ENCODE measurements around the gene ADAMTS20. TPM values are rescaled to one million over a fixed set of nuclear protein-coding genes. Genes with fewer than 3 reads are reported as not detected.
"Not testable (repeated sequence)": the region's sequence is repeated elsewhere in the genome, so short reads cannot be mapped to it uniquely, and the experiment has no call there.

ADAMTS20 gene
- polyA plus RNA-seq, 3 donors from 2014 or later: not detected

- Mint-ChIP-seq H3K4me3 (no peak overlapping the region), H3K36me3 (no peaks in the 10 kb centered on the region), H3K9me3 (peaks cover 3 to 31% (median 12%) of the 10 kb centered on the region in 6 donors), H3K27ac (no peak overlapping the region), H3K27me3 (ENCODE audit: low read depth in 3 of 3) (no peaks in the 10 kb centered on the region), H3K4me1 (no peaks in the 10 kb centered on the region)
- DNase-seq: no peak
Measured at GRCh38 chr12:43378448-43378847, 173.6 kb downstream of the ADAMTS20 start.

GRCh38 chr12:43370263-43370662 is 181.7 kb downstream of the ADAMTS20 start:
- no peak for DNase-seq
- H3K4me3 Mint-ChIP-seq: no peak overlapping the region
- no peaks in the 10 kb centered on the region for H3K4me1 Mint-ChIP-seq
- H3K36me3 Mint-ChIP-seq: no peaks in the 10 kb centered on the region
- H3K27ac Mint-ChIP-seq: no peak overlapping the region
- peaks cover 0 to 3% (median 0%) of the 10 kb centered on the region in 3 donors for H3K27me3 Mint-ChIP-seq (ENCODE audit: low read depth in 3 of 3)
- H3K9me3 Mint-ChIP-seq: peaks cover 0 to 10% (median 4%) of the 10 kb centered on the region in 6 donors

GRCh38 chr12:43362910-43363694 is 188.9 kb downstream of the ADAMTS20 start:
- Mint-ChIP-seq H3K4me1 (no peaks in the 10 kb centered on the region), H3K9me3 (peaks cover 3 to 31% (median 15%) of the 10 kb centered on the region in 6 donors), H3K27ac (no peak overlapping the region), H3K36me3 (no peaks in the 10 kb centered on the region), H3K27me3 (ENCODE audit: low read depth in 3 of 3) (peaks cover 0 to 3% (median 0%) of the 10 kb centered on the region in 3 donors), H3K4me3 (no peak overlapping the region)
- DNase-seq: no peak

GRCh38 chr12:43361031-43361710 is 190.8 kb downstream of the ADAMTS20 start:
- no peak for DNase-seq
- Mint-ChIP-seq H3K36me3 (no peaks in the 10 kb centered on the region), H3K4me1 (no peaks in the 10 kb centered on the region), H3K4me3 (no peak overlapping the region), H3K27ac (no peak overlapping the region), H3K27me3 (ENCODE audit: low read depth in 3 of 3) (peaks cover 0 to 3% (median 0%) of the 10 kb centered on the region in 3 donors), H3K9me3 (peaks cover 3 to 33% (median 14%) of the 10 kb centered on the region in 6 donors)

- not testable (repeated sequence) for H3K4me1 Mint-ChIP-seq; H3K4me3 Mint-ChIP-seq; DNase-seq; H3K27me3 Mint-ChIP-seq (ENCODE audit: low read depth in 3 of 3); H3K36me3 Mint-ChIP-seq; H3K27ac Mint-ChIP-seq
- H3K9me3 Mint-ChIP-seq: peaks cover 3 to 28% (median 14%) of the 10 kb centered on the region in 6 donors
Measured at GRCh38 chr12:43360001-43360400, 192.0 kb downstream of the ADAMTS20 start.

GRCh38 chr12:43357141-43357540 is 194.9 kb downstream of the ADAMTS20 start:
- Mint-ChIP-seq H3K36me3 (no peaks in the 10 kb centered on the region), H3K4me3 (no peak overlapping the region), H3K4me1 (no peaks in the 10 kb centered on the region)

GRCh38 chr12:43352001-43352400 is 200.0 kb downstream of the ADAMTS20 start:
- Mint-ChIP-seq H3K27me3 (ENCODE audit: low read depth in 3 of 3) (peaks cover 0 to 2% (median 0%) of the 10 kb centered on the region in 3 donors), H3K36me3 (no peaks in the 10 kb centered on the region), H3K4me3 (no peak overlapping the region), H3K4me1 (no peaks in the 10 kb centered on the region), H3K9me3 (peaks cover 0 to 8% (median 3%) of the 10 kb centered on the region in 6 donors), H3K27ac (no peak overlapping the region)
- no peak for DNase-seq

More at GRCh38 chr12:43357141-43357540, 194.9 kb downstream of the ADAMTS20 start:
- no peak for DNase-seq
- Mint-ChIP-seq H3K27ac (no peak overlapping the region), H3K27me3 (ENCODE audit: low read depth in 3 of 3) (no peaks in the 10 kb centered on the region), H3K9me3 (peaks cover 0 to 13% (median 5%) of the 10 kb centered on the region in 6 donors)

GRCh38 chr12:43349863-43350262 is 202.1 kb downstream of the ADAMTS20 start:
- Mint-ChIP-seq H3K27me3 (ENCODE audit: low read depth in 3 of 3) (peaks cover 0 to 2% (median 0%) of the 10 kb centered on the region in 3 donors), H3K36me3 (no peaks in the 10 kb centered on the region), H3K9me3 (peaks cover 2 to 12% (median 5%) of the 10 kb centered on the region in 6 donors), H3K27ac (no peak overlapping the region), H3K4me3 (no peak overlapping the region), H3K4me1 (no peaks in the 10 kb centered on the region)
- no peak for DNase-seq

- no peaks in the 10 kb centered on the region for H3K4me1 Mint-ChIP-seq
- H3K4me3 Mint-ChIP-seq: no peak overlapping the region
- H3K9me3 Mint-ChIP-seq: peaks cover 4 to 18% (median 8%) of the 10 kb centered on the region in 6 donors
- H3K27ac Mint-ChIP-seq: no peak overlapping the region
- H3K27me3 Mint-ChIP-seq (ENCODE audit: low read depth in 3 of 3): peaks cover 0 to 2% (median 0%) of the 10 kb centered on the region in 3 donors
- DNase-seq: no peak
- H3K36me3 Mint-ChIP-seq: no peaks in the 10 kb centered on the region
Measured at GRCh38 chr12:43348221-43348620, 203.8 kb downstream of the ADAMTS20 start.

GRCh38 chr12:43347026-43347425 is 205.0 kb downstream of the ADAMTS20 start:
- no peak for DNase-seq
- no peaks in the 10 kb centered on the region for H3K4me1 Mint-ChIP-seq
- no peak overlapping the region for H3K4me3 Mint-ChIP-seq
- no peaks in the 10 kb centered on the region for H3K36me3 Mint-ChIP-seq
- no peak overlapping the region for H3K27ac Mint-ChIP-seq
- H3K27me3 Mint-ChIP-seq (ENCODE audit: low read depth in 3 of 3): peaks cover 0 to 2% (median 0%) of the 10 kb centered on the region in 3 donors
- peaks cover 8 to 23% (median 16%) of the 10 kb centered on the region in 6 donors for H3K9me3 Mint-ChIP-seq

GRCh38 chr12:43345023-43345422 is 207.0 kb downstream of the ADAMTS20 start:
- Mint-ChIP-seq H3K27me3 (ENCODE audit: low read depth in 3 of 3) (no peaks in the 10 kb centered on the region), H3K4me1 (no peaks in the 10 kb centered on the region), H3K4me3 (no peak overlapping the region), H3K27ac (no peak overlapping the region), H3K9me3 (peaks cover 7 to 25% (median 18%) of the 10 kb centered on the region in 6 donors), H3K36me3 (no peaks in the 10 kb centered on the region)
- no peak for DNase-seq

- H3K36me3 Mint-ChIP-seq; H3K4me1 Mint-ChIP-seq; H3K27me3 Mint-ChIP-seq (ENCODE audit: low read depth in 3 of 3); H3K27ac Mint-ChIP-seq; DNase-seq; H3K4me3 Mint-ChIP-seq: not testable (repeated sequence)
- peaks cover 0 to 29% (median 22%) of the 10 kb centered on the region in 6 donors for H3K9me3 Mint-ChIP-seq
Measured at GRCh38 chr12:43341785-43342313, 210.2 kb downstream of the ADAMTS20 start.

- Mint-ChIP-seq H3K36me3 (no peaks in the 10 kb centered on the region), H3K9me3 (peaks cover 0 to 24% (median 15%) of the 10 kb centered on the region in 6 donors)
Measured at GRCh38 chr12:43338848-43339526, 213.0 kb downstream of the ADAMTS20 start.

More at GRCh38 chr12:43338848-43339526, 213.0 kb downstream of the ADAMTS20 start:
- Mint-ChIP-seq H3K27ac (no peak overlapping the region), H3K27me3 (ENCODE audit: low read depth in 3 of 3) (no peaks in the 10 kb centered on the region), H3K4me3 (no peak overlapping the region), H3K4me1 (no peaks in the 10 kb centered on the region)
- no peak for DNase-seq

Data from immature natural killer cell (primary cell).